CD14-positive monocyte (primary cell): ENCODE measurements around the gene NCOR2. TPM values are rescaled to one million over a fixed set of nuclear protein-coding genes. Genes with fewer than 3 reads are reported as not detected.
A peak's percentile ranks its signal among the peaks of the same experiment; 100 is the strongest.

ENCODE experiments used
- DNase-seq, 3 donors: peaks; one replicate each; pipeline ENCODE4 v3.0.0-alpha.2; 2011 to 2022
- H2AFZ ChIP-seq: 2 replicates; pipeline ENCODE4 v1.6.0; 2012; ENCODE audit warnings: mild to moderate bottlenecking, low read depth, low read length, inconsistent platforms; ENCODE audit not compliant: insufficient read depth, poor library complexity, severe bottlenecking
- H3K27ac ChIP-seq, 2 donors: 1 replicate in 1 of 2; 2 replicates in 1 of 2; pipeline ENCODE4 v1.5.1; 2012 to 2013; ENCODE audit warnings: low read length in 2 of 2, control low read depth in 1 of 2, inconsistent platforms in 1 of 2, low read depth in 1 of 2, mild to moderate bottlenecking in 1 of 2
- H3K27me3 ChIP-seq, 2 donors: one replicate each; pipeline versions ENCODE4 v1.6.0 to v1.6.1; 2011 to 2013; ENCODE audit warnings: low read length in 2 of 2; ENCODE audit not compliant: control insufficient read depth in 2 of 2, insufficient read depth in 2 of 2
- H3K36me3 ChIP-seq, 2 donors: replicated peaks in 1 of 2; 1 replicate in 1 of 2; 2 replicates in 1 of 2; pipeline versions ENCODE4 v1.5.1 to v1.6.1; 2012 to 2013; ENCODE audit warnings: low read length in 2 of 2, control low read depth in 1 of 2, inconsistent platforms in 1 of 2, mild to moderate bottlenecking in 1 of 2; ENCODE audit not compliant: insufficient read depth in 2 of 2, control insufficient read depth in 1 of 2
- H3K4me1 ChIP-seq, 2 donors: 1 replicate in 1 of 2; 2 replicates in 1 of 2; pipeline versions ENCODE4 v1.5.1 to v1.6.1; 2012 to 2013; ENCODE audit warnings: low read length in 2 of 2, control low read depth in 1 of 2, inconsistent platforms in 1 of 2, mild to moderate bottlenecking in 1 of 2, moderate library complexity in 1 of 2; ENCODE audit not compliant: insufficient read depth in 2 of 2, control insufficient read depth in 1 of 2
- H3K4me2 ChIP-seq: replicated peaks from 2 replicates; pipeline ENCODE3; 2012; ENCODE audit warnings: low read length, moderate library complexity, mild to moderate bottlenecking; ENCODE audit not compliant: poor library complexity, severe bottlenecking; ENCODE audit errors: extremely low read depth
- H3K4me3 ChIP-seq, 3 experiments: fragments of 200-600 bp in 1 of 3; sonication (generic) in 1 of 3; replicated peaks in 1 of 3; 1 replicate in 2 of 3; 2 replicates in 1 of 3; pipeline ENCODE4 v1.5.1; 2011 to 2013; ENCODE audit warnings: low read length in 3 of 3, mild to moderate bottlenecking in 3 of 3, control low read depth in 2 of 3, low read depth in 2 of 3, inconsistent platforms in 1 of 3, moderate library complexity in 1 of 3
- H3K79me2 ChIP-seq: 2 replicates; pipeline ENCODE4 v1.6.0; 2012; ENCODE audit warnings: mild to moderate bottlenecking, control low read depth, inconsistent platforms, low read length, moderate library complexity; ENCODE audit not compliant: insufficient read depth
- H3K9ac ChIP-seq: 2 replicates; pipeline ENCODE4 v1.6.0; 2017; ENCODE audit warnings: low read length, mild to moderate bottlenecking; ENCODE audit not compliant: insufficient read depth, poor library complexity, severe bottlenecking
- H3K9me3 ChIP-seq, 2 donors: replicated peaks in 1 of 2; 1 replicate in 1 of 2; 2 replicates in 1 of 2; pipeline versions ENCODE4 v1.5.1 to v1.6.1; 2012 to 2013; ENCODE audit warnings: low read length in 2 of 2, control low read depth in 1 of 2; ENCODE audit not compliant: control insufficient read depth in 1 of 2, insufficient read depth in 1 of 2
- H4K20me1 ChIP-seq: 2 replicates; pipeline ENCODE4 v1.6.0; 2012; ENCODE audit warnings: mild to moderate bottlenecking, low read length, control low read depth, moderate library complexity; ENCODE audit not compliant: insufficient read depth
- H3K27ac Mint-ChIP-seq, 7 donors: one replicate each; pipeline ENCODE4 v1.8.0; 2020; ENCODE audit warnings: mild to moderate bottlenecking in 7 of 7, mixed read lengths in 7 of 7, moderate library complexity in 6 of 7, inconsistent platforms in 2 of 7
- H3K27me3 Mint-ChIP-seq, 3 donors: one replicate each; pipeline ENCODE4 v1.8.0; 2021 to 2022; ENCODE audit warnings: low read depth in 3 of 3, mild to moderate bottlenecking in 3 of 3, mixed read lengths in 3 of 3, moderate library complexity in 3 of 3, inconsistent platforms in 1 of 3
- H3K36me3 Mint-ChIP-seq, 2 donors: one replicate each; pipeline ENCODE4 v1.8.0; 2020; ENCODE audit warnings: mixed read lengths in 2 of 2, inconsistent platforms in 1 of 2, mild to moderate bottlenecking in 1 of 2
- H3K4me1 Mint-ChIP-seq: one replicate; pipeline ENCODE4 v1.8.0; 2020; ENCODE audit warnings: mild to moderate bottlenecking, mixed read lengths
- H3K4me3 Mint-ChIP-seq, 2 donors: one replicate each; pipeline ENCODE4 v1.8.0; 2020; ENCODE audit warnings: mild to moderate bottlenecking in 2 of 2, mixed read lengths in 2 of 2, moderate library complexity in 1 of 2
- H3K9me3 Mint-ChIP-seq, 7 donors: one replicate each; pipeline ENCODE4 v1.8.0; 2020 to 2022; ENCODE audit warnings: mixed read lengths in 7 of 7, mild to moderate bottlenecking in 6 of 7, moderate library complexity in 6 of 7, inconsistent platforms in 2 of 7
- WGBS: methylation state at CpG from one replicate; pipeline ENCODE4 v1.1.5; 2013; ENCODE audit warnings: missing lambda C conversion rate; ENCODE audit not compliant: insufficient coverage; 5-methylcytosine and 5-hydroxymethylcytosine counted together
- intact Hi-C, 2 donors: fragments of 100-400 bp; cut with micrococcal nuclease; formaldehyde crosslinking; loops; one replicate each; pipeline versions ENCODE4 v1.15.0 to v1.15.1; 2023
- polyA plus RNA-seq, 3 donors: library from polyadenylated mRNA; depleted of rRNA in 1 of 3; unstranded in 2 of 3; stranded (reverse) in 1 of 3; fragments of 300-500 nt in 2 of 3; fragments of >200 nt in 1 of 3; fragmentation: Illumina TruSeq in 2 of 3; gene quantifications; 1 replicate in 2 of 3; 2 replicates in 1 of 3; pipeline ENCODE4 v1.2.3, GENCODE V29; 2012 to 2021
- TF ChIP-seq, protein P1 (sequence below): fragments of 200-600 bp; IDR thresholded peaks from one replicate; pipeline ENCODE4 v1.8.0; 2022; ENCODE audit warnings: antibody characterized with exemption, mild to moderate bottlenecking

NCOR2 gene
- polyA plus RNA-seq, 3 donors = 4.7 to 46.8 (median 5.5) TPM

- peak overlapping the region; percentile 31 to 58 for H3K27ac ChIP-seq
- intact Hi-C loops = loop anchor here in 1 of 2 donors (5.0 kb wide), 2 partner anchors 37 to 38 kb away; no protein-coding TSS in a partner anchor
These were observed 41.9 kb upstream of the NCOR2 start for GRCh38 chr12:124609041-124609989.

GRCh38 chr12:124608450-124608870 is 41.0 kb upstream of the NCOR2 start:
- Histone ChIP-seq H3K4me2 (peak overlapping the region; percentile 58), H3K27me3 (peaks cover 0 to 5% of the 10 kb centered on the region in 2 donors), H3K9me3 (no peaks in the 10 kb centered on the region), H3K9ac (no peak overlapping the region), H3K27ac (peak overlapping the region; percentile 31 to 58), H3K79me2 (no peaks in the 10 kb centered on the region), H3K4me3 (peak overlapping the region in 1 of 3 experiments; percentile 56), H4K20me1 (no peaks in the 10 kb centered on the region), H3K36me3 (no peaks in the 10 kb centered on the region), H2AFZ (no peak overlapping the region), H3K4me1 (peaks cover 40 to 55% of the 10 kb centered on the region in 2 donors)
- peak; percentile 74 to 81 (median 80) for DNase-seq
- WGBS = 11% methylated on average over 10 of the region's 10 CpGs
- peaks cover 53% of the 10 kb centered on the region for H3K4me1 Mint-ChIP-seq
- H3K27ac Mint-ChIP-seq = peak overlapping the region; percentile 86 to 93 (median 88)
- H3K27me3 Mint-ChIP-seq = peaks cover 0 to 19% (median 18%) of the 10 kb centered on the region in 3 donors
- peak overlapping the region; percentile 73 for H3K4me3 Mint-ChIP-seq
- H3K9me3 Mint-ChIP-seq = peaks cover 0 to 7% (median 1%) of the 10 kb centered on the region in 7 donors
- TF ChIP-seq, protein P1, sequence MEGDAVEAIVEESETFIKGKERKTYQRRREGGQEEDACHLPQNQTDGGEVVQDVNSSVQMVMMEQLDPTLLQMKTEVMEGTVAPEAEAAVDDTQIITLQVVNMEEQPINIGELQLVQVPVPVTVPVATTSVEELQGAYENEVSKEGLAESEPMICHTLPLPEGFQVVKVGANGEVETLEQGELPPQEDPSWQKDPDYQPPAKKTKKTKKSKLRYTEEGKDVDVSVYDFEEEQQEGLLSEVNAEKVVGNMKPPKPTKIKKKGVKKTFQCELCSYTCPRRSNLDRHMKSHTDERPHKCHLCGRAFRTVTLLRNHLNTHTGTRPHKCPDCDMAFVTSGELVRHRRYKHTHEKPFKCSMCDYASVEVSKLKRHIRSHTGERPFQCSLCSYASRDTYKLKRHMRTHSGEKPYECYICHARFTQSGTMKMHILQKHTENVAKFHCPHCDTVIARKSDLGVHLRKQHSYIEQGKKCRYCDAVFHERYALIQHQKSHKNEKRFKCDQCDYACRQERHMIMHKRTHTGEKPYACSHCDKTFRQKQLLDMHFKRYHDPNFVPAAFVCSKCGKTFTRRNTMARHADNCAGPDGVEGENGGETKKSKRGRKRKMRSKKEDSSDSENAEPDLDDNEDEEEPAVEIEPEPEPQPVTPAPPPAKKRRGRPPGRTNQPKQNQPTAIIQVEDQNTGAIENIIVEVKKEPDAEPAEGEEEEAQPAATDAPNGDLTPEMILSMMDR = peak; percentile 29
- intact Hi-C loops = loop anchor here in 1 of 2 donors (5.0 kb wide), 2 partner anchors 36 to 39 kb away; no protein-coding TSS in a partner anchor
- H3K36me3 Mint-ChIP-seq = peaks cover 5 to 13% of the 10 kb centered on the region in 2 donors

More at GRCh38 chr12:124609041-124609989, 41.9 kb upstream of the NCOR2 start:
- peak; percentile 70 to 72 (median 72) for DNase-seq
- no peaks in the 10 kb centered on the region for H3K79me2 ChIP-seq
- no peak overlapping the region for H2AFZ ChIP-seq
- H3K4me1 Mint-ChIP-seq = peaks cover 49% of the 10 kb centered on the region
- H3K9me3 ChIP-seq = peaks cover 2 to 8% of the 10 kb centered on the region in 2 donors
- peaks cover 1 to 11% (median 4%) of the 10 kb centered on the region in 7 donors for H3K9me3 Mint-ChIP-seq
- no peak overlapping the region for H3K9ac ChIP-seq
- TF ChIP-seq, protein P1 = no peak
- no peaks in the 10 kb centered on the region for H3K36me3 ChIP-seq
- 5% methylated on average over 24 of the region's 32 CpGs for WGBS
- peak overlapping the region; percentile 86 to 93 (median 88) for H3K27ac Mint-ChIP-seq
- peak overlapping the region; percentile 58 for H3K4me2 ChIP-seq
- H3K4me3 Mint-ChIP-seq = peak overlapping the region; percentile 73
- H3K27me3 ChIP-seq = peaks cover 0 to 5% of the 10 kb centered on the region in 2 donors
- H3K36me3 Mint-ChIP-seq = peaks cover 5 to 13% of the 10 kb centered on the region in 2 donors
- peaks cover 35 to 48% of the 10 kb centered on the region in 2 donors for H3K4me1 ChIP-seq
- peak overlapping the region in 1 of 3 experiments; percentile 56 for H3K4me3 ChIP-seq
- peaks cover 0 to 19% (median 18%) of the 10 kb centered on the region in 3 donors for H3K27me3 Mint-ChIP-seq
- no peaks in the 10 kb centered on the region for H4K20me1 ChIP-seq
